Fibroblast of villous mesenchyme (primary cell): ENCODE measurements around the gene MUC20. TPM values are rescaled to one million over a fixed set of nuclear protein-coding genes. Genes with fewer than 3 reads are reported as not detected.

ENCODE experiments used
- small RNA-seq: library from RNA; depleted of rRNA; stranded (forward); fragments of <200 nt; gene quantifications from one replicate; pipeline ENCODE3, GENCODE V24; 2012
- total RNA-seq: library from RNA; depleted of rRNA; stranded (reverse); fragments of >200 nt; gene quantifications from 2 replicates; pipeline ENCODE4 v1.2.3, GENCODE V29; 2012

MUC20 gene
- total RNA-seq, 1 donor = 0.43 TPM

Small RNAs within 50 kb of the gene (small RNA-seq; reads per million reads assigned to genes)
- gene MIR570 = 0.38 reads per million

Other genes with a start within 250 kb of the MUC20 start
- 81.5 and 131 TPM in 2 replicates for gene PPP1R2, start 177.7 kb upstream of the MUC20 start, total RNA-seq
- 1.3 and 3.5 TPM in 2 replicates for gene APOD, start 137.0 kb upstream of the MUC20 start, total RNA-seq
- not detected in 2 replicates for gene MUC4, start 91.0 kb downstream of the MUC20 start, total RNA-seq
- gene TNK2, start 187.6 kb downstream of the MUC20 start, total RNA-seq = 8.4 and 12.1 TPM in 2 replicates